H9 (cell line): Measurements from ENCODE around the gene SNX32. TPM values are rescaled to one million over a fixed set of nuclear protein-coding genes. Genes with fewer than 3 reads are reported as not detected.

Experiments used
- DNase-seq: peaks from one replicate; pipeline ENCODE4 v3.0.0-alpha.2; 2017
- H2AFZ ChIP-seq: one replicate; pipeline ENCODE4 v1.6.1; 2013; ENCODE audit warnings: mild to moderate bottlenecking, low read length, control low read depth, moderate library complexity
- H2AK5ac ChIP-seq: 2 replicates; pipeline ENCODE4 v1.6.1; 2013; ENCODE audit warnings: low read length, control low read depth, mixed read lengths; ENCODE audit not compliant: insufficient read length
- H2BK120ac ChIP-seq: one replicate; pipeline ENCODE4 v1.6.1; 2013; ENCODE audit warnings: low read depth, mild to moderate bottlenecking, low read length, control low read depth, inconsistent platforms; ENCODE audit not compliant: poor library complexity, severe bottlenecking
- H2BK12ac ChIP-seq: 2 replicates; pipeline ENCODE4 v1.6.1; 2013; ENCODE audit warnings: low read length, control low read depth, mixed read lengths, low read depth; ENCODE audit not compliant: insufficient read length
- H2BK15ac ChIP-seq: 2 replicates; pipeline ENCODE4 v1.6.1; 2013; ENCODE audit warnings: low read depth, low read length, control low read depth
- H2BK20ac ChIP-seq: one replicate; pipeline ENCODE4 v1.6.1; 2013; ENCODE audit warnings: low read depth, mild to moderate bottlenecking, low read length, control low read depth, inconsistent platforms; ENCODE audit not compliant: poor library complexity, severe bottlenecking
- H2BK5ac ChIP-seq: 2 replicates; pipeline ENCODE4 v1.6.1; 2013; ENCODE audit warnings: low read length, control low read depth, mixed read lengths; ENCODE audit not compliant: insufficient read length
- H3K14ac ChIP-seq: 2 replicates; pipeline ENCODE4 v1.6.1; 2013; ENCODE audit warnings: low read length, control low read depth; ENCODE audit not compliant: insufficient read depth
- H3K18ac ChIP-seq: 2 replicates; pipeline ENCODE4 v1.6.1; 2013; ENCODE audit warnings: low read depth, mild to moderate bottlenecking, mixed read lengths, low read length, control low read depth; ENCODE audit not compliant: insufficient read length
- H3K23ac ChIP-seq: 2 replicates; pipeline ENCODE4 v1.6.1; 2013; ENCODE audit warnings: low read length, control low read depth, mixed read lengths, low read depth; ENCODE audit not compliant: insufficient read length
- H3K23me2 ChIP-seq: 2 replicates; pipeline ENCODE4 v1.6.1; 2013; ENCODE audit warnings: low read depth, mild to moderate bottlenecking, mixed read lengths, low read length, control low read depth; ENCODE audit not compliant: insufficient read length, poor library complexity, severe bottlenecking
- H3K27ac ChIP-seq: 2 replicates; pipeline ENCODE4 v1.5.1; 2013; ENCODE audit warnings: low read length, control low read depth, mixed read lengths, low read depth; ENCODE audit not compliant: insufficient read length
- H3K27me3 ChIP-seq: 2 replicates; pipeline ENCODE4 v1.6.1; 2013; ENCODE audit warnings: low read length, control low read depth, inconsistent platforms; ENCODE audit not compliant: insufficient read depth
- H3K4ac ChIP-seq: 2 replicates; pipeline ENCODE4 v1.6.1; 2013; ENCODE audit warnings: low read depth, mild to moderate bottlenecking, control low read depth, inconsistent platforms, low read length, moderate library complexity
- H3K4me1 ChIP-seq: 2 replicates; pipeline ENCODE4 v1.6.1; 2013; ENCODE audit warnings: low read length, control low read depth, inconsistent platforms; ENCODE audit not compliant: insufficient read depth
- H3K4me2 ChIP-seq: 2 replicates; pipeline ENCODE4 v1.6.1; 2013; ENCODE audit warnings: low read length, control low read depth, mixed read lengths; ENCODE audit not compliant: insufficient read length, insufficient read depth
- H3K56ac ChIP-seq: 2 replicates; pipeline ENCODE4 v1.6.1; 2013; ENCODE audit warnings: low read depth, mild to moderate bottlenecking, mixed read lengths, low read length, control low read depth; ENCODE audit not compliant: insufficient read length
- H3K79me1 ChIP-seq: 2 replicates; pipeline ENCODE4 v1.6.1; 2013; ENCODE audit warnings: low read depth, mild to moderate bottlenecking, moderate library complexity, low read length, control low read depth, inconsistent platforms; ENCODE audit not compliant: insufficient read depth, poor library complexity, severe bottlenecking
- H3K79me2 ChIP-seq: 2 replicates; pipeline ENCODE4 v1.6.1; 2013; ENCODE audit warnings: low read length, control low read depth, inconsistent platforms; ENCODE audit not compliant: insufficient read depth
- H3K9ac ChIP-seq: 2 replicates; pipeline ENCODE4 v1.6.1; 2013; ENCODE audit warnings: low read length, control low read depth, mixed read lengths; ENCODE audit not compliant: insufficient read length; ENCODE audit errors: extremely low read depth
- H3K9me3 ChIP-seq: one replicate; pipeline ENCODE4 v1.6.1; 2013; ENCODE audit warnings: low read depth, low read length, inconsistent platforms; ENCODE audit not compliant: control insufficient read depth
- H3T11ph ChIP-seq: one replicate; pipeline ENCODE4 v1.6.1; 2013; ENCODE audit warnings: mild to moderate bottlenecking, low read length, control low read depth, inconsistent platforms
- H4K20me1 ChIP-seq: one replicate; pipeline ENCODE4 v1.6.1; 2013; ENCODE audit not compliant: control insufficient read depth, insufficient read length, insufficient read depth
- H4K5ac ChIP-seq: 2 replicates; pipeline ENCODE4 v1.6.1; 2013; ENCODE audit warnings: low read depth, mild to moderate bottlenecking, mixed read lengths, low read length, control low read depth; ENCODE audit not compliant: insufficient read length
- H4K8ac ChIP-seq: replicated peaks from 2 replicates; pipeline ENCODE4 v1.6.1; 2013; ENCODE audit warnings: low read length, control low read depth, mixed read lengths, low read depth; ENCODE audit not compliant: insufficient read length
- H4K91ac ChIP-seq: 2 replicates; pipeline ENCODE4 v1.6.1; 2013; ENCODE audit warnings: low read depth, mild to moderate bottlenecking, moderate library complexity, mixed read lengths, low read length, control low read depth; ENCODE audit not compliant: insufficient read length
- H3K27ac Mint-ChIP-seq, 3 experiments: 2 replicates in 2 of 3; 3 replicates in 1 of 3; pipeline ENCODE4 v1.8.0; 2020 to 2021; ENCODE audit warnings: mixed read lengths in 3 of 3, mild to moderate bottlenecking in 1 of 3, moderate library complexity in 1 of 3
- H3K27me3 Mint-ChIP-seq: 2 replicates; pipeline ENCODE4 v1.8.0; 2021; ENCODE audit warnings: low read depth, mild to moderate bottlenecking, moderate library complexity, mixed read lengths
- H3K36me3 Mint-ChIP-seq, 3 experiments: 2 replicates in 2 of 3; 3 replicates in 1 of 3; pipeline ENCODE4 v1.8.0; 2020 to 2021; ENCODE audit warnings: low read depth in 3 of 3, mixed read lengths in 3 of 3; ENCODE audit not compliant: insufficient read depth in 1 of 3
- H3K4me1 Mint-ChIP-seq, 2 experiments: 2 replicates each; pipeline ENCODE4 v1.8.0; 2020; ENCODE audit warnings: mixed read lengths in 2 of 2
- H3K4me3 Mint-ChIP-seq, 2 experiments: 2 replicates in 1 of 2; 3 replicates in 1 of 2; pipeline ENCODE4 v1.8.0; 2020 to 2021; ENCODE audit warnings: mild to moderate bottlenecking in 2 of 2, mixed read lengths in 2 of 2, moderate library complexity in 1 of 2
- H3K9me3 Mint-ChIP-seq, 2 experiments: 2 replicates in 1 of 2; 3 replicates in 1 of 2; pipeline ENCODE4 v1.8.0; 2020; ENCODE audit warnings: mild to moderate bottlenecking in 2 of 2, mixed read lengths in 2 of 2, moderate library complexity in 1 of 2
- WGBS: extraction: QIAGEN DNeasy Blood & Tissue Kit; methylation state at CpG from one replicate; pipeline ENCODE4 v1.1.7; 2013; ENCODE audit warnings: missing lambda C conversion rate, low lambda C conversion rate, mixed read lengths; ENCODE audit not compliant: insufficient read length; ENCODE audit errors: extremely low coverage; 5-methylcytosine and 5-hydroxymethylcytosine counted together
- total RNA-seq: library from RNA; stranded (reverse); gene quantifications from 2 replicates; pipeline ENCODE4 v1.2.1, GENCODE V29; 2021
- TF ChIP-seq, protein P1 (sequence below): fragments of 200-600 bp; sonication (generic); conservative IDR thresholded peaks from 3 replicates; pipeline ENCODE4 v1.8.0; 2021; ENCODE audit warnings: antibody characterized with exemption, mild to moderate bottlenecking

The SNX32 gene
- total RNA-seq, 1 experiment from 2014 or later: 1.2 TPM

DNA sequence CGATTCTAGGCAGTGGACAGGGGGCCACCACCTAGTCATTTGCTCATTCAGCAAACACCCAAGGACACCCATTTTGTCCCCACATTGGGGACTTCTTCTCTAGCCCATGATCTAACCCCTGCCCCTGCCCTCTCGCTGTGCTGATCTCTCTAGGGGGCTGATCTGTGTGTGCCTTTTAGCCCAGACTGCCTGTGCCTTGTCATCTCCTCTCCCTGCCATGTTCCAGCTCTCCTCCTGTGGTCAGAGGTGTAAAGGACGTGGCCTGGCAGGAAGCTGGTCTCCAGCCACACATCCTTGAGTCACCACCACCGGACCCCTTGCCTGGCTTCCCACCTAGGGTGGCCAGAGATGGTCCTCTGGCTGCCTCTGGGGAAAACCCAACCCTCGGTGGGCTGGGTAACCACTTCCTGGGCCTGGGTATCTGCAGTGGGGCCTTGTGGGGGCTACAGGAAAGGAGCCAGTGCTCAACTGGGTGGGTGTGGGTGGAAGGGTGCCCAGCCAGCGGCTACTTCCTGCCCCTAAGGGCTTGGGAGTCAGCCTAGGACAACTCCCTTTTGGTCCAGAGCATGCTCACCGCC is 47.2 kb downstream of the SNX32 start:
- no peak overlapping the region for H2AFZ ChIP-seq
- H3K9me3 ChIP-seq: no peaks in the 10 kb centered on the region
- no peaks in the 10 kb centered on the region for H3K4me1 ChIP-seq
- H3K56ac ChIP-seq: no peak overlapping the region
- H3K4me1 Mint-ChIP-seq: peaks cover 2 to 6% of the 10 kb centered on the region in 2 experiments
- no peak overlapping the region for H3K4me3 Mint-ChIP-seq
- peaks cover 24 to 42% (median 39%) of the 10 kb centered on the region in 3 experiments for H3K36me3 Mint-ChIP-seq
- no peak overlapping the region for H3K4me2 ChIP-seq
- no peak for DNase-seq
- no peak overlapping the region for H3K27ac ChIP-seq
- no peak overlapping the region for H3K23ac ChIP-seq
- H4K91ac ChIP-seq: no peak overlapping the region
- no peak overlapping the region for H2BK12ac ChIP-seq
- no peaks in the 10 kb centered on the region for H3K23me2 ChIP-seq
- H2AK5ac ChIP-seq: no peak overlapping the region
- no peak overlapping the region for H4K5ac ChIP-seq
- no peak overlapping the region for H2BK120ac ChIP-seq
- no peak overlapping the region for H2BK5ac ChIP-seq
- no peaks in the 10 kb centered on the region; a peak in 1 of 5 replicates for H3K9me3 Mint-ChIP-seq
- no peak overlapping the region for H3K9ac ChIP-seq
- H3K27me3 Mint-ChIP-seq: peaks cover 17% of the 10 kb centered on the region
- H3K79me1 ChIP-seq: no peaks in the 10 kb centered on the region
- H2BK20ac ChIP-seq: no peak overlapping the region
- H3K79me2 ChIP-seq: no peaks in the 10 kb centered on the region
- H3K27me3 ChIP-seq: no peaks in the 10 kb centered on the region
- no peak overlapping the region for H3K4ac ChIP-seq
- no peak overlapping the region for H2BK15ac ChIP-seq
- H3T11ph ChIP-seq: no peak overlapping the region
- TF ChIP-seq, protein P1, sequence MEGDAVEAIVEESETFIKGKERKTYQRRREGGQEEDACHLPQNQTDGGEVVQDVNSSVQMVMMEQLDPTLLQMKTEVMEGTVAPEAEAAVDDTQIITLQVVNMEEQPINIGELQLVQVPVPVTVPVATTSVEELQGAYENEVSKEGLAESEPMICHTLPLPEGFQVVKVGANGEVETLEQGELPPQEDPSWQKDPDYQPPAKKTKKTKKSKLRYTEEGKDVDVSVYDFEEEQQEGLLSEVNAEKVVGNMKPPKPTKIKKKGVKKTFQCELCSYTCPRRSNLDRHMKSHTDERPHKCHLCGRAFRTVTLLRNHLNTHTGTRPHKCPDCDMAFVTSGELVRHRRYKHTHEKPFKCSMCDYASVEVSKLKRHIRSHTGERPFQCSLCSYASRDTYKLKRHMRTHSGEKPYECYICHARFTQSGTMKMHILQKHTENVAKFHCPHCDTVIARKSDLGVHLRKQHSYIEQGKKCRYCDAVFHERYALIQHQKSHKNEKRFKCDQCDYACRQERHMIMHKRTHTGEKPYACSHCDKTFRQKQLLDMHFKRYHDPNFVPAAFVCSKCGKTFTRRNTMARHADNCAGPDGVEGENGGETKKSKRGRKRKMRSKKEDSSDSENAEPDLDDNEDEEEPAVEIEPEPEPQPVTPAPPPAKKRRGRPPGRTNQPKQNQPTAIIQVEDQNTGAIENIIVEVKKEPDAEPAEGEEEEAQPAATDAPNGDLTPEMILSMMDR: no peak
- no peak overlapping the region for H4K8ac ChIP-seq
- H3K27ac Mint-ChIP-seq: peak overlapping the region in 1 of 3 experiments; percentile 9; a peak in 2 of 7 replicates
- no peak overlapping the region for H3K18ac ChIP-seq
- no CpG with 5 or more reads among the region's 7 CpGs for WGBS
- no peak overlapping the region for H3K14ac ChIP-seq
- H4K20me1 ChIP-seq: no peaks in the 10 kb centered on the region
